Kidney glomerular epithelial cell (primary cell): ENCODE data around the gene HS3ST3B1.
A peak's percentile ranks its signal among the peaks of the same experiment; 100 is the strongest.

Source experiments
- DNase-seq: peaks from one replicate; lab custom pipeline; 2025; lab: John Stamatoyannopoulos, UW

HS3ST3B1 gene

GRCh38 chr17:14321476-14321949, 20.6 kb downstream of the HS3ST3B1 start:
- no peak for DNase-seq

- no peak for DNase-seq
These were observed 21.3 kb downstream of the HS3ST3B1 start for GRCh38 chr17:14321980-14322776.

- DNase-seq: no peak
These were observed 22.7 kb downstream of the HS3ST3B1 start for GRCh38 chr17:14323522-14323981.

- DNase-seq: no peak
These were observed 24.8 kb downstream of the HS3ST3B1 start for GRCh38 chr17:14325618-14326167.

- DNase-seq: no peak
These were observed 29.1 kb downstream of the HS3ST3B1 start for GRCh38 chr17:14329900-14330491.

- DNase-seq: no peak
These were observed 29.6 kb downstream of the HS3ST3B1 start for GRCh38 chr17:14330492-14330962.

GRCh38 chr17:14331225-14331981, 30.5 kb downstream of the HS3ST3B1 start:
- no peak for DNase-seq

GRCh38 chr17:14331982-14332298, 31.1 kb downstream of the HS3ST3B1 start:
- no peak for DNase-seq

- DNase-seq: no peak
These were observed 31.4 kb downstream of the HS3ST3B1 start for GRCh38 chr17:14332331-14332730.

GRCh38 chr17:14333506-14333905, 32.6 kb downstream of the HS3ST3B1 start:
- DNase-seq: no peak

- DNase-seq: no peak
These were observed 33.5 kb downstream of the HS3ST3B1 start for GRCh38 chr17:14334276-14334840.

GRCh38 chr17:14334919-14335318, 34.0 kb downstream of the HS3ST3B1 start:
- DNase-seq: no peak

- no peak for DNase-seq
These were observed 35.5 kb downstream of the HS3ST3B1 start for GRCh38 chr17:14336418-14336817.

GRCh38 chr17:14337596-14338079, 36.8 kb downstream of the HS3ST3B1 start:
- no peak for DNase-seq

GRCh38 chr17:14340857-14341754, 40.2 kb downstream of the HS3ST3B1 start:
- no peak for DNase-seq

GRCh38 chr17:14341866-14342265, 41.0 kb downstream of the HS3ST3B1 start:
- DNase-seq: no peak

- no peak for DNase-seq
These were observed 45.9 kb downstream of the HS3ST3B1 start for GRCh38 chr17:14346801-14347200.

GRCh38 chr17:14351493-14351892, 50.6 kb downstream of the HS3ST3B1 start:
- DNase-seq: peak; percentile 38

- DNase-seq: no peak
These were observed 51.3 kb downstream of the HS3ST3B1 start for GRCh38 chr17:14352136-14352535.

- DNase-seq: no peak
These were observed 53.1 kb downstream of the HS3ST3B1 start for GRCh38 chr17:14353861-14354474.
